Measurements from ENCODE around the gene NODAL. TPM values are rescaled to one million over a fixed set of nuclear protein-coding genes. Genes with fewer than 3 reads are reported as not detected.

Gene NODAL
- polyA plus RNA-seq, 4 donors: 0.04 to 0.16 TPM; not detected in 2

- WGBS, 3 donors: 90 to 94% (median 93%) methylated on average over 4 of the region's 4 CpGs
- Histone ChIP-seq H3K36me3 (ENCODE audit: control insufficient read depth in 3 of 3, insufficient read depth in 2 of 3, low read depth in 1 of 3, low read length in 3 of 3) (no peaks in the 10 kb centered on the region), H3K27ac (ENCODE audit: low read depth in 1 of 3, low read length in 2 of 3) (no peak overlapping the region), H3K4me1 (ENCODE audit: control insufficient read depth in 3 of 3, insufficient read depth in 2 of 3, low read depth in 1 of 3, low read length in 2 of 3) (peaks cover 0 to 43% (median 2%) of the 10 kb centered on the region in 3 donors), H3K9me3 (ENCODE audit: control insufficient read depth in 2 of 2, insufficient read depth in 1 of 2, low read depth in 1 of 2, low read length in 1 of 2) (no peaks in the 10 kb centered on the region), H3K27me3 (ENCODE audit: control insufficient read depth in 3 of 3, insufficient read depth in 3 of 3, low read length in 3 of 3) (peaks cover 3 to 34% (median 12%) of the 10 kb centered on the region in 3 donors), H3K4me3 (ENCODE audit: low read depth in 1 of 3, low read length in 3 of 3) (no peak overlapping the region)
- DNase-seq (no peak), FAIRE-seq (no peak)
These were observed 3.3 kb upstream of the NODAL start for GRCh38 chr10:70444744-70445143.

GRCh38 chr10:70442332-70442988, 979 bp upstream of the NODAL start:
- H3K4me1 ChIP-seq (ENCODE audit: control insufficient read depth in 3 of 3, insufficient read depth in 2 of 3, low read depth in 1 of 3, low read length in 2 of 3): peaks cover 0 to 36% (median 2%) of the 10 kb centered on the region in 3 donors
- no peak for FAIRE-seq
- H3K4me3 ChIP-seq (ENCODE audit: low read depth in 1 of 3, low read length in 3 of 3): no peak overlapping the region
- DNase-seq: peak; percentile 27 to 82
- 29 to 66% (median 40%) methylated on average over 6 of the region's 6 CpGs for WGBS, 3 donors
- no peaks in the 10 kb centered on the region for H3K9me3 ChIP-seq (ENCODE audit: control insufficient read depth in 2 of 2, insufficient read depth in 1 of 2, low read depth in 1 of 2, low read length in 1 of 2)
- H3K36me3 ChIP-seq (ENCODE audit: control insufficient read depth in 3 of 3, insufficient read depth in 2 of 3, low read depth in 1 of 3, low read length in 3 of 3): no peaks in the 10 kb centered on the region
- no peak overlapping the region for H3K27ac ChIP-seq (ENCODE audit: low read depth in 1 of 3, low read length in 2 of 3)
- H3K27me3 ChIP-seq (ENCODE audit: control insufficient read depth in 3 of 3, insufficient read depth in 3 of 3, low read length in 3 of 3): peaks cover 3 to 50% (median 16%) of the 10 kb centered on the region in 3 donors

- Histone ChIP-seq H3K36me3 (ENCODE audit: control insufficient read depth in 3 of 3, insufficient read depth in 2 of 3, low read depth in 1 of 3, low read length in 3 of 3) (no peaks in the 10 kb centered on the region), H3K9me3 (ENCODE audit: control insufficient read depth in 2 of 2, insufficient read depth in 1 of 2, low read depth in 1 of 2, low read length in 1 of 2) (no peaks in the 10 kb centered on the region), H3K27ac (ENCODE audit: low read depth in 1 of 3, low read length in 2 of 3) (no peak overlapping the region), H3K4me1 (ENCODE audit: control insufficient read depth in 3 of 3, insufficient read depth in 2 of 3, low read depth in 1 of 3, low read length in 2 of 3) (peaks cover 0 to 36% (median 2%) of the 10 kb centered on the region in 3 donors), H3K27me3 (ENCODE audit: control insufficient read depth in 3 of 3, insufficient read depth in 3 of 3, low read length in 3 of 3) (peaks cover 3 to 50% (median 16%) of the 10 kb centered on the region in 3 donors), H3K4me3 (ENCODE audit: low read depth in 1 of 3, low read length in 3 of 3) (no peak overlapping the region)
- WGBS, 3 donors: 6 to 40% (median 18%) methylated on average over 12 of the region's 12 CpGs
- DNase-seq (peak in 1 of 2 donors; percentile 8), FAIRE-seq (no peak)
These were observed 421 bp upstream of the NODAL start for GRCh38 chr10:70441895-70442309.

GRCh38 chr10:70440296-70441160, 953 bp downstream of the NODAL start:
- H3K4me1 ChIP-seq (ENCODE audit: control insufficient read depth in 3 of 3, insufficient read depth in 2 of 3, low read depth in 1 of 3, low read length in 2 of 3): peaks cover 0 to 27% (median 2%) of the 10 kb centered on the region in 3 donors
- no peak overlapping the region for H3K27ac ChIP-seq (ENCODE audit: low read depth in 1 of 3, low read length in 2 of 3)
- H3K36me3 ChIP-seq (ENCODE audit: control insufficient read depth in 3 of 3, insufficient read depth in 2 of 3, low read depth in 1 of 3, low read length in 3 of 3): peaks cover 0 to 4% (median 0%) of the 10 kb centered on the region in 3 donors
- peaks cover 3 to 50% (median 16%) of the 10 kb centered on the region in 3 donors for H3K27me3 ChIP-seq (ENCODE audit: control insufficient read depth in 3 of 3, insufficient read depth in 3 of 3, low read length in 3 of 3)
- 4 to 6% (median 6%) methylated on average over 65 to 69 of the region's 69 CpGs for WGBS, 3 donors
- DNase-seq (peak in 1 of 2 donors; percentile 38), FAIRE-seq (no peak)
- H3K4me3 ChIP-seq (ENCODE audit: low read depth in 1 of 3, low read length in 3 of 3): no peak overlapping the region
- no peaks in the 10 kb centered on the region for H3K9me3 ChIP-seq (ENCODE audit: control insufficient read depth in 2 of 2, insufficient read depth in 1 of 2, low read depth in 1 of 2, low read length in 1 of 2)

GRCh38 chr10:70437721-70438120, 3.8 kb downstream of the NODAL start:
- 17 to 54% (median 25%) methylated on average over 5 of the region's 5 CpGs for WGBS, 3 donors
- peaks cover 0 to 23% (median 2%) of the 10 kb centered on the region in 3 donors for H3K4me1 ChIP-seq (ENCODE audit: control insufficient read depth in 3 of 3, insufficient read depth in 2 of 3, low read depth in 1 of 3, low read length in 2 of 3)
- peaks cover 3 to 46% (median 16%) of the 10 kb centered on the region in 3 donors for H3K27me3 ChIP-seq (ENCODE audit: control insufficient read depth in 3 of 3, insufficient read depth in 3 of 3, low read length in 3 of 3)
- H3K4me3 ChIP-seq (ENCODE audit: low read depth in 1 of 3, low read length in 3 of 3): no peak overlapping the region
- DNase-seq (no peak), FAIRE-seq (no peak)
- peaks cover 0 to 9% (median 0%) of the 10 kb centered on the region in 3 donors for H3K36me3 ChIP-seq (ENCODE audit: control insufficient read depth in 3 of 3, insufficient read depth in 2 of 3, low read depth in 1 of 3, low read length in 3 of 3)
- H3K27ac ChIP-seq (ENCODE audit: low read depth in 1 of 3, low read length in 2 of 3): no peak overlapping the region
- no peaks in the 10 kb centered on the region for H3K9me3 ChIP-seq (ENCODE audit: control insufficient read depth in 2 of 2, insufficient read depth in 1 of 2, low read depth in 1 of 2, low read length in 1 of 2)

- Histone ChIP-seq H3K36me3 (ENCODE audit: control insufficient read depth in 3 of 3, insufficient read depth in 2 of 3, low read depth in 1 of 3, low read length in 3 of 3) (peaks cover 0 to 17% (median 0%) of the 10 kb centered on the region in 3 donors), H3K9me3 (ENCODE audit: control insufficient read depth in 2 of 2, insufficient read depth in 1 of 2, low read depth in 1 of 2, low read length in 1 of 2) (no peaks in the 10 kb centered on the region), H3K4me3 (ENCODE audit: low read depth in 1 of 3, low read length in 3 of 3) (no peak overlapping the region), H3K4me1 (ENCODE audit: control insufficient read depth in 3 of 3, insufficient read depth in 2 of 3, low read depth in 1 of 3, low read length in 2 of 3) (peaks cover 0 to 15% (median 7%) of the 10 kb centered on the region in 3 donors), H3K27ac (ENCODE audit: low read depth in 1 of 3, low read length in 2 of 3) (no peak overlapping the region), H3K27me3 (ENCODE audit: control insufficient read depth in 3 of 3, insufficient read depth in 3 of 3, low read length in 3 of 3) (peaks cover 3 to 23% (median 5%) of the 10 kb centered on the region in 3 donors)
- 86 to 95% (median 92%) methylated on average over 19 of the region's 19 CpGs for whole genome bisulfite sequencing, 3 donors
- DNase-seq (no peak), FAIRE-seq (no peak)
These were observed 6.0 kb downstream of the NODAL start for GRCh38 chr10:70435241-70436085.

- peaks cover 0 to 6% (median 0%) of the 10 kb centered on the region in 3 donors for H3K27me3 ChIP-seq (ENCODE audit: control insufficient read depth in 3 of 3, insufficient read depth in 3 of 3, low read length in 3 of 3)
- H3K36me3 ChIP-seq (ENCODE audit: control insufficient read depth in 3 of 3, insufficient read depth in 2 of 3, low read depth in 1 of 3, low read length in 3 of 3): peaks cover under 1 to 29% (median 2%) of the 10 kb centered on the region in 3 donors
- no peaks in the 10 kb centered on the region for H3K9me3 ChIP-seq (ENCODE audit: control insufficient read depth in 2 of 2, insufficient read depth in 1 of 2, low read depth in 1 of 2, low read length in 1 of 2)
- peaks cover 0 to 16% (median 7%) of the 10 kb centered on the region in 3 donors for H3K4me1 ChIP-seq (ENCODE audit: control insufficient read depth in 3 of 3, insufficient read depth in 2 of 3, low read depth in 1 of 3, low read length in 2 of 3)
- WGBS, 3 donors: 85 to 95% (median 90%) methylated on average over 9 of the region's 9 CpGs
- no peak overlapping the region for H3K27ac ChIP-seq (ENCODE audit: low read depth in 1 of 3, low read length in 2 of 3)
- no peak for FAIRE-seq
- H3K4me3 ChIP-seq (ENCODE audit: low read depth in 1 of 3, low read length in 3 of 3): no peak overlapping the region
- no peak for DNase-seq
These were observed 7.8 kb downstream of the NODAL start for GRCh38 chr10:70433581-70434280.
